HG02610 (cell line): ENCODE results near the gene EIF3I.

Experiments used
- ATAC-seq: cut with Tn5 transposase; IDR thresholded peaks from one replicate; pipeline ENCODE4 v1.9.1; 2021; ENCODE audit warnings: mild to moderate bottlenecking, moderate library complexity; ENCODE audit not compliant: unreplicated experiment

Gene EIF3I

GRCh38 chr1:32228771-32229170 lies 6.6 kb downstream of the EIF3I start:
- ATAC-seq, result no peak

GRCh38 chr1:32231843-32232432 lies 9.7 kb downstream of the EIF3I start:
- ATAC-seq, result no peak

- no peak for ATAC-seq
Observed at GRCh38 chr1:32232558-32233304, 10.5 kb downstream of the EIF3I start.

DNA sequence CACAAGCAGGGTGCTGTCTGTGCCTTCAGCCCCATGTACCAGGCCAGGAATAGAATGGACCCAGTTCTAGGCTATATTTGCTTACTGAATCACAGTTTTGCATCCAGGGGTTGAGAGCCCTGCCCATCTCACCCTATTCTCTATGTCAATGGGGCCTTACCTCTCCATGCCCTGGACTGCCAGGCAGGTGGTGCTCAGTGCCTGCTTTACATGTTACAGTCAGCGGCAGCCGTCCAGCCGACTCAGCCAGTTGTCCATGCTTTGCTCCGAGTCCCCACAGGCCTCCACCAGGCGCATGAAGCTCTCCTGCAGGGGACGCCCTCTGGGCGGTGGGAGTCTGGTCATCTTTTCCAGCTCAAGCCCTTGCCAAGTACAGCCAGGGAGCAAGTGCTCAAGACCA lies 12.6 kb downstream of the EIF3I start:
- ATAC-seq, result no peak

DNA sequence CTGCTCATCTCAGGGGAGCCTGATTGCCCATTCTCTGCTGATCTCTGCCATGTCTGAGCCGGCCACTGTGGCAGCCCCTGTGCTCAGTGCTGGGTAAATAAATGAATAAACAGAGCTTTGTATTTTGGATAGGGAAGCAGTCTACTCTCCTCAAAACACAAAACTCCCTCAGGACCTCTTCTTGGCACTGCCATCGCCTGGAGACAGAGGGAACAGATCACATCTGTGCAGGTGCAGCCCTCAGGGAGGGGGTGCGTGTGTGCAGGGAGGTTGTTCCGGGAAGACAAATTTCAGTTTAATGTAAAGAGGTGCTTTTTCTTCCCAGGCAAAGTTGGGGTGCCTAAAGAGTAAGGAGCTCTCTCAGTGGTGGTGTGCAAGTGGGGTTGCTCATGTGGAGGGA lies 17.1 kb downstream of the EIF3I start:
- ATAC-seq, result no peak

DNA sequence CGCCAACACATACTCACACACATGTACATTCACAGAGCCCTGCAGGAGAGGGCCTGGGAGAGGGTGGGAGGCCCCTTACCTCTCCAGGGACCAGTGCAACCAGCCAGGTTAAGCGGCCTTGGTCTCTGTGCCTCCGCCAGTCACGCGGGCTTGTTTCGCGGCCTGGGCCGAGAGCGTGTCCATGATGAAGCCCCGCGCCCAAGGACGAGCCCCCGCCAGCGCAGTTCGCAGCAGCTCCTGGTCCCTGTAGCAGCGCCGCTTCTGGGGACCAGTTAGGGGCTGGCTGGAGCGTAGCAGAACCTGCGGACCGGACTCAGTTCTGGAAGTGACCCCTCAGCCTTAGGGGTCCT lies 17.6 kb downstream of the EIF3I start:
- no peak for ATAC-seq

DNA sequence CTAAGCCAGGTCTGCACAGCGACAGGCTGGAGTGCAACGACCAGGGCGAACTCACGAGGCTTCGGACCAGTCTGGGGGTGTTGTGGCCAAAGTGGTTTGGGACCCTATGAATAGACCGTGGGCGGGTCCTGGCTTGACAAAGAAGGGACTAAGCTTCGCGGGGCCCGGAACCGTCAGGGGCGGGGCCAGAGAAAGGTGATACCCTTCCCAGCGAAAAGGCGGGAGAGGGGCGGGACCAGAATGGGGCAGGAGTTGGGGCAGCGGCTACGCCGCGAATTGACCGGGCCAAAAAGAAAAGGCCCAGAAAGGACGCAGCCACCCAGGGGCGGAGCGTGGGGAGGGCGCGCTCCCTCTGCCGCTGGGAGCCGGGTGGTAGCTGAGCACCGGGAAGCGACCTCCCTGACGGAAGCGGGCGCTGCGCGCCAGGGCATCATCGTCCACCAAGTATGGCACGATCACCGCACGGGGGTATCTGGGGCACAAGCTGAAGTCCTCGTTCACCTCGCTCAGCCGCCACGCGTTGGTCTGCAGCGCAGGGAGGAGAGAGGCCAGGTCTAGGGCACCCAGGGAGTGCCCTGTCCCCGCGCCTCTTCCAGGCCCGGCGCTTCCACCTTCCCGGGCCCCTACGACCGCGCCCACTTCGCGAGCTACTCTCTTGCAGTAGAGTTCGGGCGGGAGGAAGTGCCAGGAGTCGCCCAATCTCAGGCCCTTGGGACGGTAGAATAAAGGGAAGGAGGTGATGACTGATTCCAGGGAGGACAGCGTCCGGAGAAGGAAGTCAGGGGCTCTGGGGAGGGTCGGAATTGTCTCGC lies 18.1 kb downstream of the EIF3I start:
- peak; percentile 28 for ATAC-seq

GRCh38 chr1:32241001-32241763 lies 19.0 kb downstream of the EIF3I start:
- peak; percentile 43 for ATAC-seq

DNA sequence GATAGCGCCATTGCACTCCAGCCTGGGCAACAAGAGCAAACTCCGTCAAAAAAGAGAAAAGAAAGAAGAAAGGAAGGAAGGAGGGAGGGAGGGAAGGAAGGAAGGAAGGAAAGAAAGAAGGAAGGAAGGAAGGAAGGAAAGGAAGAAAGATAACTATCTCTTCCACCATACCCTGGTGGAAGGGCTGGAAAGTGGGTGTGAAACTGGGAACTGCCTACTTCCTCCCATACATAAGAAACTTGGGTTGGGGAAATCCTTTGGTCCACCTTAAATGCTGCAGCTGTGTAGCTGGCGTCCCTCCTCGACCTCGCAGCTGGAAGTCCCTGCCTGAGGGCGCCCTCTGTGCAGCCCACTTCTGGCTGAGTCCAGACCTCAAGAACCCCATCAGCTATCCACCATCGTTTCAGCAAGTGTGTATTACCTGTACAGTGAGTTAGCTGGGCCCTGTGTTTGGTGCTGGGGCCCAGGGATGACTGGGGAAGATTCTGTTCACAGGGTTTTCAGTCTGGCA lies 20.2 kb downstream of the EIF3I start:
- ATAC-seq, result no peak

DNA sequence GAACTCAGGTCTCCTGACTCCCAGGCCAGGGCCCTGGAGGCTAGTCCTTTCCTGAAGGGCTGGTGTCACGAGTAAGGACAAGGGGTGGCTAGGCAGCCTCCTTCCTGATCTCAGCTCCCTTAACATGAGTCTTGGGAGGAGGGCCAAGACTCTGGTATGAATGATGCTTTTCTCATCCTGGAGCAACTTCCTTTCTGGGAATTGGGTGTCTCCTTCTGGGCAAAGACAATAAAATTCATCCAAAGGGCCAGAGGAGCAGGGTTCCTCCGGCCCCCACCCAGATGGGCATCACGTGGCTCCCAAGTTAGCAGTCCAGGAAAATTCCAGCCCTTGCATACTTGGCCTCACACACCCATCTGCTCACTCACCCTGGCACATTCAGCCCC lies 24.7 kb downstream of the EIF3I start, which contains the start of gene FAM167B:
TSS of gene FAM167B (plus strand) at position 335 of the 386 bp plus-strand sequence. CDS start 200 bp downstream, outside the sequence.
- ATAC-seq, result no peak

- ATAC-seq, result no peak
Observed at GRCh38 chr1:32247452-32247851, 25.2 kb downstream of the EIF3I start.

DNA sequence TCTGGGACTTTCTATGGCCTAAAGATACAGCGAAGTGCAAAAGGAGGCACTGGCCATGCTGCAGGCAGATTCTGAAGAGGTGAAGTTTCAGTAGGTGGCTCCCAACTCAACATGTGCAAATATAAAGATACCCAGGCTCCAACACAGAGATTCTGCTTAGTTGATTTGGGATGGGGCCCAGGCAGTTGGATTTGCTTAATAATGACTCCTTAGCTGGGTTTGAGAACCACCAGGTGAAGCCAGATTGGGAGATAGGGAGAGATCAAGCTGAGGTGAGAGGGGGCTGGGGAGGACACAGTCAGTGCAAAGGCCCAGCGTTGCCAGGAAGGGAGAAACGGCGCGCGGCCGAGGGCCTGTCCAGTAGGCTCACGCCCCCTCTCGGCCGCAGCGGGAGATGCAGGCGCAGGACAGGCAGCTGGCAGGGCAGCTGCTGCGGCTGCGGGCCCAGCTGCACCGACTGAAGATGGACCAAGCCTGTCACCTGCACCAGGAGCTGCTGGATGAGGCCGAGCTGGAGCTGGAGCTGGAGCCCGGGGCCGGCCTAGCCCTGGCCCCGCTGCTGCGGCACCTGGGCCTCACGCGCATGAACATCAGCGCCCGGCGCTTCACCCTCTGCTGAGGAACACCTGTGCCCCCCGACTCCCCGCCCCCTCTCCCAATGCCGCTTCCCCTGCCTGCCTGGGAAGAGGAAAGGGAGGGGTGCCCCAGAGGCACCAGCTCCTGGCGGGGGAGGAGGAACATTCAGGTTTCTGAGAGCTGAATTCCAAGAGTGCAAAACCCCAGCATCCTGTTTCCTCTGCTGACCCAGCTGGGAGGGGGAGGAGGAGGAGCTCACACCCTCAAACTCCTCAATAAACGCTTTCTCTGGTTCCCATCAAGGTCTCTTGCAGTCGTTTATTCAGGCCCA lies 26.0 kb downstream of the EIF3I start:
- ATAC-seq, result no peak

DNA sequence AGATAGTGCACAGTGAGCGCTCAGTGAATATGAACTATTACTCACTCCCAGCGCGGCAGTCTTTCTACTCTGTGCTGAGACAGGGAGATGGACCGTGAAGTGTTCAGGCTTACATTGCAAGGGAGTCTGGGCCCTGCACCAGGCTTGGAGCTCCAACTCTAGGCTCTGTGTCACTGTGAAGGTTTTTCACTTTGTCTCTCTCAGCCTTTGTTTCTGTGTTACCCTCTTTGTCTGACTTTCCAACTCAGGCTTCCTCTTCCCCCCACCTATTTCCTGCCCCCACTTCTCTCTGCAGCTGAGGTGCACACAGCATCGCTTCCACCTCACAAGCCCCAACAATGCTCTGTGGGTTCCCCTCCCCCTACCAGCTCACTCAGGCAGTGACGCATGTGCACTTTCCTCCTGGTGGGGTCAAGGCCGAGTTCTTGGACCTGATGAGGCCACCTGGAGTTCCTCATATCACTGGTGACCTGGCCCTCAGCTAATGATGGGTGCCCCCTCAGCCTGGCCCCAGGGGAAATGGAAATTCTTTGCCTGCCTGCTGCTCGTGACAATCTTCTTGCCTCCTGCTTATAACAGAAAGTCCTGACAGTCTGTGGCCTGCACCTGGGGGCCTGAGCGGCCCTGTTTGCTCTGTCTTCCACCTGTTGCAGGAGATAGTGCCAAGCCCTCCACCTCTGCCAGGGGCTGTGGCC lies 27.8 kb downstream of the EIF3I start:
- peak; percentile 61 for ATAC-seq

DNA sequence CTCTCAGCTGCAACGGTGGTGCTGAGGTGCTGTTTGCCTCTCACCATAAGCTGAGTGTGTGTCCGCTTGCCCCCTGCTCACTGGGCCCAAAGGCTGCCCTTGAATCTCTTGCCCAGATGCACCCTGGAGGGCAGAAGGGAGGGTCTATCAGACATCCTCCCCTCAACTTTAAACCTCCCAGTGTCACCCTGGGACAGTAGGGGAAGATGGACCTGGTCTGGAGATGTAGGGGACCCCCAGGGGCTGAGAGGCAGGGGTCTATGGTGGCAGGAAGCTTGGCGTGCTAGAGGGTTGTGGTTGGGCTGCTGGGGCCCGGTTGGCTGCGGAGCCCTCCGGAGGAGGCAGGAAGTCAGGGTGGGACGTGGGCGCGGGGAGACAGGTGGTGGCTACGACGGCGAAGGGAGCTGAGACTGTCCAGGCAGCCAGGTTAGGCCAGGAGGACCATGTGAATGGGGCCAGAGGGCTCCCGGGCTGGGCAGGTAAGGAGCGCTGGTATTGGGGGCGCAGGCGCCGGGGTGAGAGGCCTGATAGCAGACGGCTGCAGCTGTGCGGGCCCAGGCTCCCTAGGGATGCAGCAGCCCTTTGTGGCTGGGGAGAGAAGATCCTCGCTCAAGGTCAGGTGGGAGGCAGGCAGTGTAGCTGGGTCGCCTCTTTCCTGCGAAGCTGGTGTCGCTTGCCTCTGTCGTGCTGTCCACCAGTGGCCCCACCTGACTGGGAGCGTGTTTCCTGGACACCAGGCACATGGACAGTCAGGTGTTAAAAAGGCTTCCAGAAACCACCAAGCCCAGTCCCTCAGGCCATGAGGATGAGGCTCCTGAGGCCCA lies 28.9 kb downstream of the EIF3I start, which contains the start of gene LCK:
TSS of gene LCK (plus strand) at position 373 of the 824 bp plus-strand sequence. CDS start 23,065 bp downstream, outside the sequence.
- no peak for ATAC-seq

- ATAC-seq, result no peak
Observed at GRCh38 chr1:32255072-32256071, 33.2 kb downstream of the EIF3I start.

- no peak for ATAC-seq
Observed at GRCh38 chr1:32256473-32257226, 34.4 kb downstream of the EIF3I start.

GRCh38 chr1:32257227-32257508 lies 35.0 kb downstream of the EIF3I start:
- ATAC-seq, result no peak
